GM18498 (cell line): ENCODE results near the gene ICAM5.
"Not testable (repeated sequence)": the region's sequence is repeated elsewhere in the genome, so short reads cannot be mapped to it uniquely, and the experiment has no call there.

Experiments
- ATAC-seq: cut with Tn5 transposase; IDR thresholded peaks from one replicate; pipeline ENCODE4 v1.9.1; 2021; ENCODE audit warnings: mild to moderate bottlenecking, moderate library complexity; ENCODE audit not compliant: unreplicated experiment

ICAM5 gene

DNA sequence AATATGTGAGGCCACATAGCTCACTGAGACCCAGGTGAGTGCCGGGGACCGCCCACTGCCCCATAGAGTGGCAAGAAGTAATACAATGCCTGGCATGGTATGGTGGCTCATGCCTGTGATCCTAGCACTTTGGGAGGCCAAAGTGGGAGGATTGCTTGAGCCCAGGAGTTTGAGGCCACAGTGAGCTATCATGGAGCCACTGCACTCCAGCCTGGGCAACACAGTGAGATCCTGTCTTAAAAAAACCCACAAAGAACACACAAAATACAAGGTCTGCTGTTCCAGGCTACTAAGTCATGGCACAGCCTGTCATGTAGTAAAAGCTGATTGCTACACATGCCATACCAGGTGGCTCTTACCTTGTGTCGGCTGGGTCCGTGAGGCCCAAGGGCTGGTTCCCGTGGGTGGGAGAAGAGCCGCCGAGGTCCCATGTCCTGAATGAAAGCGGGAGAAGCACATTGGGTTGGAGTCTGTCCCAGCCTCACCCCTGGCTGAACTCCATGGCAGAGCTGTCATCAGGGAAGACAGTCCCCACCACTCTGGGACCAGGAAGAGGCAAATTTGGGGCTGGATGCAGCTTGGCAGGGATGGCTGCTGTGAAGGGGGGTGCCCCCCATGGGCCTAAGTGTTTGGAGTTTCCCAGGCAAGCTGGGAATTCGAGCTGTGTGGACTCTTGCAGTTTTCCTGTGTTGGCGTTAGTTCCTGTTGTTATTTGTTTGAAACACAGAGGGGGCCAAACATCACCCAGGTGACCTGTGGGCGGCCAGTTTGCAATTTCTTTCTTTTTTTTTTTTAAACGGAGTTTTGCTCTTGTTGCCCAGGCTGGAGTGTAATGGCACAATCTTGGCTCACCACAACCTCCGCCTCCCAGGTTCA lies 29.3 kb downstream of the ICAM5 start:
- no peak for ATAC-seq

DNA sequence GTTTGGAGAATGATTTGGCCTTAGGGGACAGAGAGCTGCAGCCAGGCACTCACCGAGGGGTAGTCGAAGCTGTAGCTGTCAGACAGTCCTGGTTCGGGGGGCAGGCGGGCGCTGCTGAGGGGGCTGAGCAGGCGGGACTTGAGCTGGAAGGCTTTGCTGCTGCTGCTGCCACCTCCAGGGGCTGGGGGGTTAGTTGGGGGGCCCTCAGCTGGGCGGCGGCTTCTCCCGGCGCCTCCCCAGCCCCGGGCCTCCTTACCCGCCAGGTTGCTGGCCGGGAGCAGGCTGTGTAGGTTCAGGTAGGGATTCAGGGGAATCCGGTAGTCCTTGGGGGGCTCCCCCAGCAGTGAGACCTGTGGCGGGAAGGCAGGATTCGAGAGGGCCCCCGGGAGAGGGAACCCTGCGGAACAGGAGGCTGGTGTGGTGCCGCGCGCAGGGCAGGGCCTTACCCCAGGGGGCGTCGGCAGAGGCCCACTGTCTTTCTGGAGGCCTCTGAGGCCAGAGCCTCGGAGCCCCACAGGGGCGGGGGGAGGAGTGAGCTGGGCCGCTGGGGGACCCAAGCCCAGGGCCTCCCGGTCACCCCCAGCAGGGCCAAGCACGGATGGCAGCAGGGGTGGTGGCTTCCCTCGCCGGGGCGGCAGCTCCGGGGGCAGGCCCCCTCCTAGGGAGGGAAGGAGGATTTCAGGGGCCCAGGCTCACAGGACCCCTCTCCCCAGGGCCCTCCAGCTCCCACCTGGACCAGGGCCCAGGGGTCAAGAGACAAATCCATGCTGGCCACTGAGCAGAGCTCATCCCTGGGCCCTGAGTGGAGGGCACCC lies 31.1 kb downstream of the ICAM5 start:
- no peak for ATAC-seq

DNA sequence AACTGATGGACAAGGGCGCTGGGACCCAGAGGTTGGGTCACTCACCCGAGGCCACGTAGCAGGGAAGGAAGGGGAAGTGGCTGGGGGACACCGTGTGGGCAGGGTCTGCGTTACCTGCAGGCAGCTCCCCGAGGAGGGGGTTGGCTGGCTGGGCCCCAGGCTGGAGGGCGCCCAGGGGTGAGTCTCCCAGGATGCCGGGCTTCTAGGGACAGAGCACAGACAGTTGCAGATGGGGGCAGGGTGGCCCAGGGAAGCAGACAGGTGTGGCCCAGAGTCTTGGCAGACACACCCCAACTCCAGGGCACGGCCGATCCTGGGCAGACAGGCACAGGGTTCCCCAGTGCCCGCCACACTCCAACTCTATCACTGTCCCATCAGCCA lies 31.7 kb downstream of the ICAM5 start:
- ATAC-seq, result no peak

DNA sequence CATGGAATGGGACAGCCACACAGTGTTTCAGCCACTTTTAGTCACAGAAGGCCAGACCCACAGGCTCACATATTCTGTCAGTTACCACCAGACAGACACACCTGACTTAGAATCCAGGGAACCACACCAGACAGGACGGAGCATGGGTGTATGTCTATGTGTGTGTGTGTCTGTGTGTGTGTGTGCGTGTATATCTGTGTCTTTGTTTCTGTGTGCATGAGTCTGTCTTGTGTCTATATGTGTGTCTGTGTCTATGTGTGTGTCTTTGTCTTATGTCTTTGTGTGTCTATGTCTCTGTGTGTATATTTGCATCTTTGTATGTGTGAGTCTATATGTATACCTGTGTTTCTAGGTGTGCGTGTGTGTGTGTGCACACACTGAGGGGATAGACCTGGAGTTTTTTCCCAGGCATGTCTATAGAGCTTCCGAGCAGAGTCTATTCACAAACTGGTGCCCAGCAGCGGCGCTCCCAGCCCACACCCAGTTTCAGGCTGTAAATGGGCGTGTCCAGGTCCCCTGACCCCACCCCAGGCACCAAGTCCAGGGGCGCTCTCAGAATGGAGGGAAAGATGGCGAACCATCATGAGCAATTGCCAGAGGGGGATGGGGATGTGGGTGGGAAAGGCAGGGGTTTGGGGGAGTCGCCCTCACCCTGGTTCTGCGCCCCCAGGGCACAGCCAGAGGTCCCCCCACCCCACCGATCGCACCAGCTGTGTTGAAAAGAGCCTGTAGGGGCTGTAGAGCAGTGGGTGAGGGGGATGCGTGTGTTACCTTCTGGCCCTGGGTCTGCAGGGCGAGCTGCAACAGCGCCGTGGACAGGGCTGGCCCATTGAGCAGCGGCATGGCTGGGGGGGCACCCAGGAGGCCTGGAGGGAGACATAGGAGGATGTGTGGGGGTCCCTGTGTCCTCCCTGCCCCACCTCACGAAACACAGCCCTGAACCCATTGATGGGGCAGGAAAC lies 32.4 kb downstream of the ICAM5 start:
- ATAC-seq, result no peak

DNA sequence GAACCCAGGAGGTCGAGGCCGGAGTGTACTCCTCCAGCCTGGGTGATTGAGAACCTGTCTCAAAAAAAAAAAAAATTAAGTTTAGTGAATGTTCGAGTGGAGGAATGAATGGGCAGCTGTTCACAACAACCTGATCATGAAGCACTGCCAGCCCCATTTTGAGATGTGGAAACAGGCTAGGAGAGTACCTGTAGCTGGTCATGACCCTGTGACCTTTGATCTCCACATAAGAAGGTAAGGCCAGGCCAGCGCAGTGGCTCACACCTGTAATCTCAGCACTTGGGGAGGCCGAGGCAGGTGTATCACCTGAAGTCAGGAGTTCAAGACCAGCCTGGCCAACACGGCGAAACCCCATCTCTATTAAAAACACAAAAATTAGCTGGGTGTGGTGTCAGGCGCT lies 36.0 kb downstream of the ICAM5 start:
- ATAC-seq, result no peak

DNA sequence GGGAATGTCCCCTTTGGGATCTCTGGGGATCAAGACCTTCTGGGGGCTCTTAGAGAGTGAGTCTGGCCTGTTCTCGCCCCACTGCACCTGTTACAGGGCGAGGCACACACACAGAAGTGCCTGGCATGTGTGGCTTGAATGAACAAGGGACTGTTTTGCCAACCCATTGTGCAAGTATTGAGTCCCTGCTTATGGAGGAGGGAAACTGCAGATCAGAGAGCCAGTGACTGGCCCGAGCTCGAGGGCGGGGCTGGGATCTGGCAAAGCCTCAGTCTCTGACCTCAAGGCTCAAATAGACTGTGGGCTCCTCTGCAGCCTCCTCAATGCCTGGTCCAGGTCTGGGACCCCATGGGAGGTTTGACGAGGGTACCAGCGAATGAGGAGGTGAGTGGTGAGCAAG lies 38.0 kb downstream of the ICAM5 start:
- ATAC-seq, result no peak

DNA sequence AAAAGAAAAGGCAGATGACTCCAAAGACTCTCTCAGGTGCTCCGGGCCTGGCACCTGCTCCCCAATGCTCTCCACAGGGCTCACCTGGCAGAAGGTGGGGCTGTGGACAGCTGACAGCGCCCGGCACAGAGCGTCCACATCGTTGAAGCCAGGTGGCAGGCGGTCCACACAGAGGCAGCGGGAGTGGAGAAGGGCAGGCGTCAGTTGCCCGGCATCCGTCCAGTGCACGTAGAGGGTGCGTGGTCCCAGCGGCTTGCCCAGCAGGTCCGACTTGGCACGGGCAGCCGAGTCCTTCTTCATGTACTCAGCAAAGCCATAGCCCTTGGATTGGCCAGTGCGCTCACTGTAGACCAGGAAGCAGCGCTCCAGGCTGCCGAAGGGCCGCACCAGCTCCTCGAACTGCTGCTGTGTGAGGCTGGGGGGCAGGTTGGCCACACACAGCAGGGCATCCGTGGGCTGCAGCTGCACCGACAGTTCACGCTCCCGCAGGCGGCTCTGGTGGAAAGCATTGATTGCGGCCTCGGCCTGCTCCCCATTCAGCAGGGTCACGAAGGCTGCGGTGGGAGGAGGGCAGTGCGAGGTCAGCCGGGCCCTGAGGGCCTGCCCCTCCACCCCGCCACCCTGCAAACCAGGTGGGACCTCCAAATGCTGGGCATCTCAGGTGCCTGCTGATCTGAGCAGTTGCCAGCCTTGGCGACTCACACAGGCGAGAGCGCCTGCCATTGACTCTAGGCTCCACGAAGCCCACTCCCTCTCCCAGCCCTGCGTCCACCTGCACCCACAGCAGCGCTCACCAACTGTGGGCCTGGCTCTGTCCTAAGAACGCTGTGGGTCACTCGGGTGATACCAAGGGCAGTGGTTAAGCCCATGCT lies 39.0 kb downstream of the ICAM5 start:
- no peak for ATAC-seq

DNA sequence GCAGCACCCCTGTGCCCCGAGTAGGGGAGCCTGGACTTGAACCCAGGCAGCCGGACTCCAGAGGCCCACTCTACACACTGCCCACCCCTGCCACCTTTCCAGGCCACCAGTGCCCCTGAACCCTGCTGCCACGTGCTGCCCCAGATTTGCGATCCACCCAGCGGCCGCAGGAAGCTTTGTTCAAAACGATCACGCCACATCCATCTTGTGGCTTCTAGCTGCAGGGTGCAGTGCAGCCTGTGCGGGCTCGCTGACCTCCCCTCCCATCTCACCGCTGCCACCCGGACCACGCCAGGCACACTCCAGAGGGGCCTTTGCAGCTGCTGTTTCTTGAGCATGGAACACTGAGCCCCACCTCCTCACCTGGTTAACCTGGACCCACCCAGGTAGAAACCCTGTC lies 39.8 kb downstream of the ICAM5 start:
- ATAC-seq, result no peak

DNA sequence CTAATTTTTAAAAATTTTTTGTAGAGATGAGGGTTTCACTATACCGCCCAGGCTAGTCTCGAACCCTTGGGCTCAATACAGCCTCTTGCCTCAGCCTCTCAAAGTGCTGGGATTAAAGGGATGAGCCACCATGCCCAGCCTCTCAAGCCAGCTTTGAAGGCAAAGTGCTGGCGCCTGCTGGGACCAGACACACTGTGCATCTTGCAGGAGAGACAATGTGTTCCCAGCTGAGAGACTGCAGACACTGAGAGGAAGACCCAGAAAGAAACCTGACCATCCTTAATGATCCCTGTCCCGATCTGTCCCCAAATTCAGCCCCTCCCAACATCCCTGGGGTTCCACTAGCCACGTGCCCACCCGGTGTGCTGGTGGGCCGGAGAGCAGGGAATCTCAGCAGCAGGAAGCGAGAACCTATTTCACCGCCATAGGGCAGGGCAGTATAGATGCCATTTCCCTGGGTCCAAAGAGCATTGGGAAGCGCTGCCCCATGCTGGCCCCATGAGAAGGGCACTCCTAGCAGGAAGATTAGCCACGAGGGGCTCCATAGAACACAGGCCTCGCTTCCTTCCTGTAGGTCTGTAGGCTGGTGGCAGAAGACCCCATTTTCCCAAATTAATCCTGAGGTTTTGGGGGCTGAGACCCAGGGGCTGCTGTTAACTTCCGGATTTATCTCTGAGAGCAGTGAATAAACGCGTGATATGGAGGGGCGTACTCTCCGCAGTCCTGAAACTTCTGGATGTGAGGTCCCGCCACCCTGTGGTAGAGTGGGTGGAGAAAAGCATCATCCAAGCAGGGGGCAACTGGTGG lies 42.6 kb downstream of the ICAM5 start:
- ATAC-seq, result no peak

DNA sequence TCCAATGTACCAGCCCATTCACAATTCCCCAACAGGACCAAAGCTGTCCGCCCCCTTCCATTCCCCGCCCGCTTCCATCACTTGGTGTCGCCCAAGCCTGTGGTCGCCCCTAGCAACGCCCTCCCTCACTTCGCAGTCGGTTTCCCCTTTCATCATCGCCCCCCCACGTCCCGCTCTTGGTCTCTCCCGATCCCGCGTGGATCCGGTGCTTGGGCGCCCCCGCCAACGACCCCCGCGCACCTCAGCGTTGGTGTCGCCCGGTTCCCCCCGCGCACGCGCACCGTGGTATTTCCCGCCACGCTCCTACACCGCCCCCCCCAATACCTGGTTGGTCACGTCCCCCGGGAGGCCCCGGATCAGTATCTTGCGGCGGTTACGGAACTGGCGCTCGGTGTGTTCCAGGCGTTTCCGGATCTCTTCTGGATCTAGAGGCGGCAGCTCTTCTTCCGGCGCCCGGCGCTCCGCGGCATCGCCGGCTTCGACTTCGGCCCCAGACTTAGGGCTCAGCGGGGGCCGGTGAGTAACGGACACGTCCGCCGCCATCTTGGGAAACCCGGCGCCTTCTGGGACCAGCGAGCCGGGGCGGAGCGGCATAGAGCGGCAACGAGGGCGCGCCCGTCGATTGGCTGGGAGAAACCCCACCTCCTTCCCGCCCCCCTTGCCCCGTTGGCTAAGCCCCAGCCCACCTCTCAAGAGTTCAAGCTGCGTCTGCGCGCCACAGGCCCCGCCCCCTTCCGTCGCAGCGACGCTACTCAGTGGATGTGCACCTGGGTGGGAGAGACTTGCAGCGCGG lies 43.4 kb downstream of the ICAM5 start, which contains the start of gene RAVER1:
RAVER1 (minus strand) TSS at position 565 of the 793 bp plus-strand sequence; CDS start at position 543, 22 bp downstream.
- peak; percentile 92 for ATAC-seq

DNA sequence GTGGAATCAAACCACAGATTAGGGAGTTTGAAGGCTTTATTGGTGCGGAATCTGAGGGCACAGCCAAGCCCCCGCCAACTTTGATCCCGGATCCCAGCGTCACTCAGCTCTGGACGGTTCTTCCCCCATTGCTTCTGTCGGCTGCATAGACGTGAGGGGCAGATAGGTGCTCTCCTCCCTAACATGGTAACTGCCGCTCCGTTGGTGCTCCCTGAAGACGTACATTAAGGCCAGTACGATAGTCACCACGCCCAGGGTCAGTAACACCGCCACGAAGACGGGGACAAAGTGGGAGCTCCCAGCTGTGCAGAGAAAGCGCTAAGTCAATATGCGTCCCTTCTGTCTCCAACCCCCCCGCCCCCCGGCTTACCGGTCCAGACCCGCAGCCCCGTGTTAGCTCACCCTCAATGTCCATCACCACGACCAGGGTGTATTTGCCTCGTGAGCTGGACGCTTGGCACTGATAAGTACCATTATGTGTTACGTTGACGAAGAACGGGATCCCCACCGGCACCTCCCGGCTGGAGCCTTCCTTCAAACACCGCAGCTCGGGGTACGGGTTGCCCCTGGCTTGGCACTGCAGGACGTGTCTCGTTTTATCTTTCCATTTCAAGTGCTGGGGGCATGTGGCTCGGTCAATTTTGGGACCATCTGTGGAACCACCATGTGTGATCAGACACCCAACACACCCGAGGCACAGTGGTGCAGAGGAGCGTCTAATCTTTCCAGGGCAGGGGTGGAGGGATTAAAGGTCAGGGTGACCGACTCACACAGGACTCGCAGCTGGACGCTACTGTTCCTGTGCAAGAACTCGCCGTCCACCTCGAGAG lies 44.2 kb downstream of the ICAM5 start:
- ATAC-seq, result no peak

DNA sequence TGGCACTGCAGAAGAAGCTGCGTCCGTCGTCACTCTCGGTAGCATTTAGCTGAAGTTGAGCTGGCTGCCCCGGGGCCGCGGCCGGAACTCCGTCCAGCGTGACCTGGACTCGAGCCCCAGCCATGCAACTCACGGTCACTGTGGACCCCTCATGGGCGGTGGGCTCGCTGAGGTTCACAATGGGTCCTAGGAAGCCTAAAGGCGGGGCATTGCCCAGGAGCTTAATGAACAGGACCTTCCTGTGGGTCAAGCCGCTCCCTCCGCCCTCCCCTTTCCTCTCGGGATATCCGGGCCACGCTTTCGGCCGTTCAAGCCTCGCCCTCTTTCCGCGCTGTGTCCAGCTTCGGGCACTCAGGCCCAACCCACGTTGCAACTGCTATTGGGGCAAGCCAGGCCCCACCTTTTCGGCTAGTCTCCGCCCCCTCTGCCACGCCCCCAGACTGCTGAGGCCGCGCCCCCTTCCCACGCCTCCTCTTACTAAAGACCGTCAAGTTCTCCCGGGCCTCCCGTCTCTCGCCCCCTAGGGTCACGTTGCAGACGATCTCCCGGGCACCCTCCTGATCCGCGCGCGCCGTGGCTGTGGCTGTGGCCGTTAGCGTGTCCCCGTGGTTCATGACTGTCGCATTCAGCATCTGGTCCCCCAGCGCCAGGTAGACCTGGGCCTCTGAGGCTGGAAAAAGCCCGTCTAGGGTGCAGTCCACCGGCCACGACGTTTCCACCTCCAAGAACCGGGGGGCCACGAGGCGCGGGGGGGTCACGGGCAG lies 45.0 kb downstream of the ICAM5 start:
- ATAC-seq, result no peak

DNA sequence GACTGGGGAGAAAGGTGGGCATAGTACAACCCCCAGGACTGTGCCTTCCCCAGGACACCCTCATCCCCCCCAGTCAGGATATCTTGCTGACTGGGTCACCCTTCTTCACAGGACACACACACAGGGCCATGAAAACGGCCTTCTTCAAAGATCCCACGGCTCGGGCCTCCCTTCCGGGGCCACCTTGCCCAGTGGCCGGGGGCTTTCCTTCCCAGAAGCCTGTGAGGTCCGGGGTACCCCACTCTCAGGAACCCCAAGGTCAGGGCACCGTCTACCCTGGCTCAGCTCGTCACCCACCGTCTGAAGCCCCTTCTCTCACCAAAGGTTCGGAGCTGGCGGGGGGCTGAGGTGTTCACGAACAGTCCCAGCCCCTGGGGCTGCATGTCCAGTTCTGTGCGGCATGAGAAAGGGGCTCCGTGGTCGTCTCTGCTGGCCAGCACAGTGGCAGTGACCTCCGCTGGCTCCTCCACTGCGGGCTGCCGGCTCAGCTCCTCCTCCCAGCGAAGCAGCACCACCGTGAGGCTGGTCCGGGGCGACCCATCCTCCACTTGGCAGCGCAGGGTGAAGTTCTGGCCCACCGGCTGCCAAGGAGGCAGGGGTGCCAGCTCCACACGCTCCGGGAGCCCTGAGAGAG lies 45.7 kb downstream of the ICAM5 start:
- no peak for ATAC-seq

DNA sequence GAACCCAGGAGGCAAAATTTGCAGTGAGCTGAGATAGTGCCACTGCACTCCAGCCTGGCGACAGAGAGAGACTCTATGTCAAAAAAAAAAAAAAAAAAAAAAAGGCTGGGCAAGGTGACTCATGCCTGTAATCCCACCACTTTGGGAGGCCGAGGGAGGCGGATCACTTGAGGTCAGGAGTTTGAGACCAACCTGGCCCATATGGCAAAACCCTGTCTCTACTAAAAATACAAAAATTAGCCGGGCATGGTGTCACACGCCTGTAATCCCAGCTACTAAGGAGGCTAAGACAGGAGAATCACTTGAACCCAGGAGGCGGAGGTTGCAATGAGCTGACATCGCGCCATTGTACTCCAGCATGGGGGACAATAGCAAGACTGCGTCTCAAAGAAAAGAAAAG lies 47.0 kb downstream of the ICAM5 start:
- ATAC-seq, result not testable (repeated sequence)

DNA sequence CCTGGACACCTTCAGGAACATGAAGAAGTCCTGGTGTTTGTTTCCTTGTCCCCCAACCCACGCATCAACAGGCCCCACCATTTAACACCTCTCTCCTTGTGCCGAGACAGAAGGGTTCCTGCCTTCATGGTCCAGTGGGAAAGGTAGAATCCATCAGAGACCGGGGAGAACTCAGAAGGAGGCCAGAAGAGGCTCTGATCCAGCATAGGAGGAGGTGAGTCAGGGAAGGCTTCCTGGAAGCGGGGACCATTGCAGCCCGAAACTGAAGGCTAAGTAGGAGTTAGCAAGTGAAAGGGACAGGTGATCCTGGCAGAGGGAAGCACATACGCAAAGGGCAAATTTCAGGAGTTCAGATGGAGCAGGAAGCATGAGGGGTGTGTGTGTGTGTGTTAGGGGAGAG lies 49.2 kb downstream of the ICAM5 start:
- ATAC-seq, result no peak

DNA sequence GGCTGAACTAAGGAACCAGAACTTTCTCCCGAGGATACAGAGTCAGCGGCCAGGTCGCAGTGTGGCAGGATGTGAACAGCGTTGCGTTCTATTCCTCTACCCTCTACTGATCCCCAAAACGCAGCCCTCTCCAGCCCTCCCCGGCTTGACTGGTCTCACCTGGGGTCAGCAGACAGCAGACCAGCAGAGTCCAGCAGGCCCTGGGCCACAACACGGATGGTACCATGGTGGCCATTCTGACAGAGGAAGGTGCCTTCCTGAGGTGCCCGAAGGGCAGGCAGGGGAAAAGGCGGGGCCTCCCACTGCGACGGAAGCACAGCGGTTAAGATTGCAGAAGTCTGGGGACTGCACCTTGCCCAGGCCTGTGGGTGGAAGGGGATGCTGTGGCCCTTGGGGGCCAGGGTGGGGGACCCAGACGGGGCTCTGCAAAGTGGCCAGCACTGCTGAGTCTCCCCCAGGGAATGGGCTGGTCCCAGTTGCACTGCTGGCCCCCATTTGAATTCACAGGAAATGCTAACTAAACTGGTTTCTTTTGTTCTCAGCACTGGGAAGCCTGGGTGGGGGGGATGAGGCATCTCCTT lies 49.7 kb downstream of the ICAM5 start, which contains the start of gene ICAM3:
ICAM3 (minus strand) TSS at position 245 of the 581 bp plus-strand sequence; CDS start at position 235, 10 bp downstream.
- ATAC-seq, result peak; percentile 81
